Retinal pigment epithelial cell (primary cell): ENCODE measurements around the gene MAD1L1.

ENCODE experiments used
- DNase-seq: peaks from one replicate; pipeline ENCODE4 v3.0.0-alpha.2; 2010; ENCODE audit warnings: low read depth
- H3K4me3 ChIP-seq: 2 replicates; pipeline ENCODE4 v1.5.1; 2011; ENCODE audit warnings: mild to moderate bottlenecking, low read length, control low read depth, moderate library complexity
- CTCF ChIP-seq: conservative IDR thresholded peaks from 2 replicates; pipeline ENCODE4 v1.5.1; 2011; ENCODE audit warnings: low read depth, low read length, control low read depth, inconsistent platforms

The MAD1L1 gene

GRCh38 chr7:2158331-2159175 lies 74.2 kb downstream of the MAD1L1 start:
- no peak for DNase-seq
- no peak overlapping the region for H3K4me3 ChIP-seq
- TF ChIP-seq CTCF = no peak

GRCh38 chr7:2157473-2158279 lies 75.1 kb downstream of the MAD1L1 start:
- DNase-seq = peak; percentile 98
- no peak overlapping the region for H3K4me3 ChIP-seq
- no peak for TF ChIP-seq CTCF

- no peak for DNase-seq
- H3K4me3 ChIP-seq = no peak overlapping the region
- no peak for TF ChIP-seq CTCF
These were observed 75.8 kb downstream of the MAD1L1 start for GRCh38 chr7:2156756-2157472.

- H3K4me3 ChIP-seq = no peak overlapping the region
- TF ChIP-seq CTCF = no peak
- no peak for DNase-seq
These were observed 77.9 kb downstream of the MAD1L1 start for GRCh38 chr7:2154831-2155230.

- no peak for DNase-seq
- no peak for TF ChIP-seq CTCF
- H3K4me3 ChIP-seq = no peak overlapping the region
These were observed 78.6 kb downstream of the MAD1L1 start for GRCh38 chr7:2154121-2154520.

- no peak for TF ChIP-seq CTCF
- DNase-seq = no peak
- no peak overlapping the region for H3K4me3 ChIP-seq
These were observed 80.1 kb downstream of the MAD1L1 start for GRCh38 chr7:2152646-2153045.
